Measurements from ENCODE around the gene DPP10.
"Not testable (repeated sequence)": the region's sequence is repeated elsewhere in the genome, so short reads cannot be mapped to it uniquely, and the experiment has no call there.

DPP10 gene

GRCh38 chr2:114442510-114442909 lies at the start of gene DPP10:
Gene DPP10, plus strand, starts transcription at chr2:114442641.
- Histone ChIP-seq H3K9ac (ENCODE audit: low read length) (no peak within 1 kb of the TSS), H3K27ac (ENCODE audit: low read depth, low read length) (no peak within 1 kb of the TSS), H3K36me3 (ENCODE audit: control insufficient read depth, insufficient read depth, low read length) (no peaks in the 10 kb centered on the region), H3K27me3 (ENCODE audit: control insufficient read depth, insufficient read depth, low read length) (no peaks in the 10 kb centered on the region), H3K4me1 (ENCODE audit: control insufficient read depth, insufficient read depth, low read length) (no peaks in the 10 kb centered on the region), H3K4me3 (ENCODE audit: low read length) (no peak within 1 kb of the TSS)

- H3K36me3 ChIP-seq (ENCODE audit: control insufficient read depth, insufficient read depth, low read length), result no peaks in the 10 kb centered on the region
These were observed 41.6 kb upstream of the DPP10 start for GRCh38 chr2:114400890-114401289.

GRCh38 chr2:114405247-114406116 lies 37.0 kb upstream of the DPP10 start:
- Histone ChIP-seq H3K36me3 (ENCODE audit: control insufficient read depth, insufficient read depth, low read length) (no peaks in the 10 kb centered on the region), H3K27me3 (ENCODE audit: control insufficient read depth, insufficient read depth, low read length) (no peaks in the 10 kb centered on the region), H3K9ac (ENCODE audit: low read length) (no peak overlapping the region), H3K4me3 (ENCODE audit: low read length) (no peak overlapping the region), H3K4me1 (ENCODE audit: control insufficient read depth, insufficient read depth, low read length) (no peaks in the 10 kb centered on the region), H3K27ac (ENCODE audit: low read depth, low read length) (no peak overlapping the region)

More at GRCh38 chr2:114400890-114401289, 41.6 kb upstream of the DPP10 start:
- H3K27ac ChIP-seq (ENCODE audit: low read depth, low read length), result no peak overlapping the region
- no peaks in the 10 kb centered on the region for H3K4me1 ChIP-seq (ENCODE audit: control insufficient read depth, insufficient read depth, low read length)
- H3K9ac ChIP-seq (ENCODE audit: low read length), result no peak overlapping the region
- H3K4me3 ChIP-seq (ENCODE audit: low read length), result no peak overlapping the region
- H3K27me3 ChIP-seq (ENCODE audit: control insufficient read depth, insufficient read depth, low read length), result no peaks in the 10 kb centered on the region

GRCh38 chr2:114406347-114406746 lies 36.1 kb upstream of the DPP10 start:
- no peaks in the 10 kb centered on the region for H3K36me3 ChIP-seq (ENCODE audit: control insufficient read depth, insufficient read depth, low read length)
- H3K27ac ChIP-seq (ENCODE audit: low read depth, low read length), result no peak overlapping the region
- H3K27me3 ChIP-seq (ENCODE audit: control insufficient read depth, insufficient read depth, low read length), result no peaks in the 10 kb centered on the region
- H3K4me3 ChIP-seq (ENCODE audit: low read length), result no peak overlapping the region
- H3K9ac ChIP-seq (ENCODE audit: low read length), result no peak overlapping the region
- H3K4me1 ChIP-seq (ENCODE audit: control insufficient read depth, insufficient read depth, low read length), result no peaks in the 10 kb centered on the region

- H3K27me3 ChIP-seq (ENCODE audit: control insufficient read depth, insufficient read depth, low read length); H3K27ac ChIP-seq (ENCODE audit: low read depth, low read length); H3K4me3 ChIP-seq (ENCODE audit: low read length); H3K9ac ChIP-seq (ENCODE audit: low read length); H3K4me1 ChIP-seq (ENCODE audit: control insufficient read depth, insufficient read depth, low read length); H3K36me3 ChIP-seq (ENCODE audit: control insufficient read depth, insufficient read depth, low read length): not testable (repeated sequence)
These were observed 35.1 kb upstream of the DPP10 start for GRCh38 chr2:114407353-114407752.

- no peaks in the 10 kb centered on the region for H3K27me3 ChIP-seq (ENCODE audit: control insufficient read depth, insufficient read depth, low read length)
These were observed 20.7 kb upstream of the DPP10 start for GRCh38 chr2:114421781-114422180.

GRCh38 chr2:114424699-114425098 lies 17.7 kb upstream of the DPP10 start:
- no peak overlapping the region for H3K9ac ChIP-seq (ENCODE audit: low read length)
- H3K27me3 ChIP-seq (ENCODE audit: control insufficient read depth, insufficient read depth, low read length), result no peaks in the 10 kb centered on the region
- H3K27ac ChIP-seq (ENCODE audit: low read depth, low read length), result no peak overlapping the region
- no peak overlapping the region for H3K4me3 ChIP-seq (ENCODE audit: low read length)
- H3K4me1 ChIP-seq (ENCODE audit: control insufficient read depth, insufficient read depth, low read length), result no peaks in the 10 kb centered on the region
- no peaks in the 10 kb centered on the region for H3K36me3 ChIP-seq (ENCODE audit: control insufficient read depth, insufficient read depth, low read length)

More at GRCh38 chr2:114421781-114422180, 20.7 kb upstream of the DPP10 start:
- H3K27ac ChIP-seq (ENCODE audit: low read depth, low read length), result no peak overlapping the region
- H3K4me3 ChIP-seq (ENCODE audit: low read length), result no peak overlapping the region
- no peaks in the 10 kb centered on the region for H3K36me3 ChIP-seq (ENCODE audit: control insufficient read depth, insufficient read depth, low read length)
- no peak overlapping the region for H3K9ac ChIP-seq (ENCODE audit: low read length)
- no peaks in the 10 kb centered on the region for H3K4me1 ChIP-seq (ENCODE audit: control insufficient read depth, insufficient read depth, low read length)

- H3K27ac ChIP-seq (ENCODE audit: low read depth, low read length), result no peak overlapping the region
- no peaks in the 10 kb centered on the region for H3K36me3 ChIP-seq (ENCODE audit: control insufficient read depth, insufficient read depth, low read length)
- no peak overlapping the region for H3K4me3 ChIP-seq (ENCODE audit: low read length)
- no peaks in the 10 kb centered on the region for H3K27me3 ChIP-seq (ENCODE audit: control insufficient read depth, insufficient read depth, low read length)
- H3K9ac ChIP-seq (ENCODE audit: low read length), result no peak overlapping the region
- H3K4me1 ChIP-seq (ENCODE audit: control insufficient read depth, insufficient read depth, low read length), result no peaks in the 10 kb centered on the region
These were observed 15.7 kb upstream of the DPP10 start for GRCh38 chr2:114426756-114427155.

- H3K27ac ChIP-seq (ENCODE audit: low read depth, low read length), result no peak overlapping the region
- H3K4me1 ChIP-seq (ENCODE audit: control insufficient read depth, insufficient read depth, low read length), result no peaks in the 10 kb centered on the region
- H3K4me3 ChIP-seq (ENCODE audit: low read length), result no peak overlapping the region
- no peaks in the 10 kb centered on the region for H3K27me3 ChIP-seq (ENCODE audit: control insufficient read depth, insufficient read depth, low read length)
- H3K36me3 ChIP-seq (ENCODE audit: control insufficient read depth, insufficient read depth, low read length), result no peaks in the 10 kb centered on the region
- H3K9ac ChIP-seq (ENCODE audit: low read length), result no peak overlapping the region
These were observed 6.1 kb upstream of the DPP10 start for GRCh38 chr2:114436329-114436728.

GRCh38 chr2:114446571-114446970 lies 4.1 kb downstream of the DPP10 start:
- Histone ChIP-seq H3K36me3 (ENCODE audit: control insufficient read depth, insufficient read depth, low read length) (no peaks in the 10 kb centered on the region), H3K4me1 (ENCODE audit: control insufficient read depth, insufficient read depth, low read length) (no peaks in the 10 kb centered on the region), H3K4me3 (ENCODE audit: low read length) (no peak overlapping the region), H3K27ac (ENCODE audit: low read depth, low read length) (no peak overlapping the region), H3K27me3 (ENCODE audit: control insufficient read depth, insufficient read depth, low read length) (no peaks in the 10 kb centered on the region), H3K9ac (ENCODE audit: low read length) (no peak overlapping the region)

GRCh38 chr2:114450639-114451038 lies 8.2 kb downstream of the DPP10 start:
- Histone ChIP-seq H3K4me3 (ENCODE audit: low read length) (no peak overlapping the region), H3K9ac (ENCODE audit: low read length) (no peak overlapping the region), H3K27me3 (ENCODE audit: control insufficient read depth, insufficient read depth, low read length) (no peaks in the 10 kb centered on the region), H3K36me3 (ENCODE audit: control insufficient read depth, insufficient read depth, low read length) (no peaks in the 10 kb centered on the region), H3K27ac (ENCODE audit: low read depth, low read length) (no peak overlapping the region), H3K4me1 (ENCODE audit: control insufficient read depth, insufficient read depth, low read length) (no peaks in the 10 kb centered on the region)

- no peak overlapping the region for H3K27ac ChIP-seq (ENCODE audit: low read depth, low read length)
- H3K36me3 ChIP-seq (ENCODE audit: control insufficient read depth, insufficient read depth, low read length), result no peaks in the 10 kb centered on the region
- H3K4me1 ChIP-seq (ENCODE audit: control insufficient read depth, insufficient read depth, low read length), result no peaks in the 10 kb centered on the region
- no peaks in the 10 kb centered on the region for H3K27me3 ChIP-seq (ENCODE audit: control insufficient read depth, insufficient read depth, low read length)
- no peak overlapping the region for H3K9ac ChIP-seq (ENCODE audit: low read length)
- H3K4me3 ChIP-seq (ENCODE audit: low read length), result no peak overlapping the region
These were observed 14.1 kb downstream of the DPP10 start for GRCh38 chr2:114456566-114456965.

- no peak overlapping the region for H3K27ac ChIP-seq (ENCODE audit: low read depth, low read length)
- no peak overlapping the region for H3K4me3 ChIP-seq (ENCODE audit: low read length)
- H3K27me3 ChIP-seq (ENCODE audit: control insufficient read depth, insufficient read depth, low read length), result no peaks in the 10 kb centered on the region
- H3K9ac ChIP-seq (ENCODE audit: low read length), result no peak overlapping the region
- H3K36me3 ChIP-seq (ENCODE audit: control insufficient read depth, insufficient read depth, low read length), result no peaks in the 10 kb centered on the region
- no peaks in the 10 kb centered on the region for H3K4me1 ChIP-seq (ENCODE audit: control insufficient read depth, insufficient read depth, low read length)
These were observed 15.5 kb downstream of the DPP10 start for GRCh38 chr2:114457956-114458355.

Data from rectal smooth muscle tissue (tissue), 1 donor.